NCI-H1694 treated with DMSO at 0.1 percent for 48 hours (cell line): Measurements from ENCODE around the gene LRRC56.
"Not testable (repeated sequence)": the region's sequence is repeated elsewhere in the genome, so short reads cannot be mapped to it uniquely, and the experiment has no call there.

Experiments used
- DNase-seq: peaks from one replicate; lab custom pipeline; 2025; lab: John Stamatoyannopoulos, UW

Gene LRRC56

DNA sequence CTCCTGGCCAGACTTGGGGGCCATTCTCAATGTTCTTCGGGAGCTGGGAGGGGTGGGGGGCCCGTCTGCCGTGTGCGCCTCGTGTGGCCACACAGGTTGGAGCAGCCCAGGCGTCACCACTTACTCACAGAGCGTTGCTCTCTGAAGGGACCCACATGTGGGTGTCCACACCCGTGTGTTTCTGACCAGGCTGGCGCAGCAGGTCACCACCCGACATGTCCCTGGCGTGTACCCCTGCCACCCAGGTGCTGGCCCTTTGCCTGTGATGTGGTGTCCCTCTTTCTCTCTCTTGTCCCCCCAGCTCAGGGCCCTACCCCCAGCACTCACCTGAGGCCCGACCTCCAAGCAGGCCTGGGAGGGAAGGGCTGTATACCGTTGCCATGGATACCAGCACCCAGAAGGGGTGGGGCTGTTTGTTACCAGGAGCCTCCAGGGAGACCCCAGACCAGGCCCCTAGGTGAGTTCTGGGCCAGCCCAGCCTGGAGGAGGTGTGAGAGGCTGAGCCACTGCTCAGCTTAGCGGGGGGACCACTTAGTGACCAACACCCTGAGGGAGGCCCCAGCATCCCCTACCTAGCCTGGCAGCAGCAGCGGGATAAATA lies 21.8 kb downstream of the LRRC56 start:
- DNase-seq = no peak

DNA sequence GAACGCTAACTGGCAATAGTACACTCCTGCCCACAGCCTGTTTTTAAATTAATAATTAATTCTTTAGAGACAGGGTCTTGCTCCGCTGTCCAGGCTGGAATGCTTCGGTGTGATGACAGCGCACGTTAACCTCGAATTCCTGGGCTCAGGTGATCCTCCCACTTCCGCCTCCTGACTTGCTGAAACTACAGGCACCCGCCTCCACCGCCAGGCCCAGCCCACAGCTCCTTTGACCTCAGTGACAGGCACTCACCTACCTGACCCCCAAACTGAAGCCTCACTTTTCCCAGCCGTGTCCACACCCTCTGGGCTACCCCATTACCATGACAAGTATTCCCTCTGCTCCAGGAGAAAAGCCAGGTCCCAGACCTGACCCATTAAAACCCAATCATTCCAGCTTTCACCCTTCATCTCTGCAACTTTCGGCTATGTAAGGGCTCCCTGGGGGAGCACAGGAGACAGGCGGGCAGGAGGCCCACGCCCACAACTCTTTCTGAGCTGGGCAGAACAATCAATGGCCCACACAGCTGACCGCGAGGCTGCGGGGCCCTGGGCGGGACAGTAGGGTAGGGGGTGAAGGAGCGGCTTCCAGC lies 22.5 kb downstream of the LRRC56 start:
- DNase-seq = no peak

DNA sequence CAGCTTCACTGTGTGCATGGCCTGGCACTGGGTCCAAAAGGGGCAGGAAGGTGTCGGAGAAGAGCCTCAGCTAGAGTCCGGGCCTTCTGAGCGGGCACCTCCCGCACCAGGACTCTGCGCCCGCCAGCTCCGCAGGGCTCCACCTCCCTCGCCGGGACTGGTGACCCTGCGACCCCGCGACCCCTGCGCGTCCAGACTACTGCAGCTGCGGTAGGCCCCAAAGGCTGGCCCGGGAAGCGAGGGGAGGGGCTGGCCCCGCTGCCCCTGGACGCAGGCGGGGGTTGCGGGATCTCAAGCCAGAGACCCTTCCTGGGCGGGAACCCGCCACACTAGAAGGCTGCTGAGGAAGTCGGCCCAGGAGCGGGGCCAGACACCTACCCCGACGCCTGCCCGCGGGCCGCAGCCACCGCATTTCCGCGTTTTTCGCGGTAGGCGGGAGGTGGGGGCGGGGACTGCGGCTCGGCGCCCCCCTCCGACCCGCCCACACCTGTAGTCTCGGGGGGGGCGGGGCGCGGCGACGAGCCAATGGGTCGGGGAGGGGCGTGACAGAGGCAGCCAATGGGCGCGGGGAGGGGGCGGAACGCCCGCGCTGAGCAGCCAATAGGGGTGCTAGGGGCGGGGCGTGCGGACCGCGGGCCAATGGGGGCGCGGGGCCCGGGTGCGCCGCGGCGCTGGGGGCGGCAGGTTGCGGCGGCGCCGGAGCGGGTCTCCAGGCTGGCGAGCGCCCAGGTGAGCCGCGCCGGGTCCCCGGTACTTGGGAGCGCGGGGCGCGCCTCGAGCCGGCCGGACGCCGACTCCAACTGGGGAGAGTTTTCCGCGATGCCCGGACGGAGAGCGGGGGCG lies 23.2 kb downstream of the LRRC56 start, which contains the start of the genes LMNTD2 and RASSF7:
Gene LMNTD2 (minus strand): TSS at position 434 of the 843 bp plus-strand sequence. CDS start 22 bp downstream, at position 412.
Gene RASSF7 (plus strand): TSS at position 666 of the 843 bp plus-strand sequence. CDS start 799 bp downstream, outside the sequence.
- peak; percentile 66 for DNase-seq

DNA sequence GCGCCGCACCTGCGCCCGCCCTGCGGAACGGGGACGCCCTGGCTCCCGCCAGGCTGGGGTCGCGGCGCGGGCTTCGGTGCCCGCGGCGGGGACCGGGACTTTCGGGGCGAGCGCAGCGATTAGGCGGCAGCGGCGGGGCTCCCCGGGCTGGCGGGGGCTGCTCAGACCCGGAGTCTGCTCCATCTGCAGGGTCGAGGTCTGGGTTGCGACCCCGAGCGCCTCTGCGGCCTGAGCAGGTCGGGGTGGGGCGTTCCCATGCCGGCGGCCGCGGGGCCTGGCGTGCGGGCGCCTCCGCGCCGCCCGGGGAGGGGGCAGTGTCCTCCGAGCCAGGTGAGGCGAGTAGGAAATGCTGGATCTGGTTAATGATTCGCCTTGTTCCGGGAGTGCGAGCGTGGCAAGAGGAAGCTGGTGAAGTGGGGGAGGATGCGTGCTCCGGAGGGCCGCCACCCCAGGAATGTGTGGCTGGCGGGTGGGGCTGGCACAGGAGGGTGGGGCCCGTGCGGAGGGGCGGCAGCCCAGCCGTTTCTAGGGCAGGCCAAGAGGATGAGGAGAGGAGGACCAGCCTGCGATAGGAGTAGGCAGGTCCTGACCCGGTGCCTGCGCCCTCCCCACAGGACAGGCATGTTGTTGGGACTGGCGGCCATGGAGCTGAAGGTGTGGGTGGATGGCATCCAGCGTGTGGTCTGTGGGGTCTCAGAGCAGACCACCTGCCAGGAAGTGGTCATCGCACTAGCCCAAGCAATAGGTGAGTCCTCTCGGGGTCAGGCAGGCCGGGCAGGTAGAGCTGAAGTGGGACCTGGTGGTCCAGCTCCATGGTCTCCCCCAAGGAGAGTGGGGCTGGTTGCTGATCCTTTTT lies 24.0 kb downstream of the LRRC56 start:
- DNase-seq = no peak

DNA sequence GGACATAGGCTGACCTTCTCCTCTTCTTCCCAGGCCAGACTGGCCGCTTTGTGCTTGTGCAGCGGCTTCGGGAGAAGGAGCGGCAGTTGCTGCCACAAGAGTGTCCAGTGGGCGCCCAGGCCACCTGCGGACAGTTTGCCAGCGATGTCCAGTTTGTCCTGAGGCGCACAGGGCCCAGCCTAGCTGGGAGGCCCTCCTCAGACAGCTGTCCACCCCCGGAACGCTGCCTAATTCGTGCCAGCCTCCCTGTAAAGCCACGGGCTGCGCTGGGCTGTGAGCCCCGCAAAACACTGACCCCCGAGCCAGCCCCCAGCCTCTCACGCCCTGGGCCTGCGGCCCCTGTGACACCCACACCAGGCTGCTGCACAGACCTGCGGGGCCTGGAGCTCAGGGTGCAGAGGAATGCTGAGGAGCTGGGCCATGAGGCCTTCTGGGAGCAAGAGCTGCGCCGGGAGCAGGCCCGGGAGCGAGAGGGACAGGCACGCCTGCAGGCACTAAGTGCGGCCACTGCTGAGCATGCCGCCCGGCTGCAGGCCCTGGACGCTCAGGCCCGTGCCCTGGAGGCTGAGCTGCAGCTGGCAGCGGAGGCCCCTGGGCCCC lies 24.8 kb downstream of the LRRC56 start:
- no peak for DNase-seq

DNA sequence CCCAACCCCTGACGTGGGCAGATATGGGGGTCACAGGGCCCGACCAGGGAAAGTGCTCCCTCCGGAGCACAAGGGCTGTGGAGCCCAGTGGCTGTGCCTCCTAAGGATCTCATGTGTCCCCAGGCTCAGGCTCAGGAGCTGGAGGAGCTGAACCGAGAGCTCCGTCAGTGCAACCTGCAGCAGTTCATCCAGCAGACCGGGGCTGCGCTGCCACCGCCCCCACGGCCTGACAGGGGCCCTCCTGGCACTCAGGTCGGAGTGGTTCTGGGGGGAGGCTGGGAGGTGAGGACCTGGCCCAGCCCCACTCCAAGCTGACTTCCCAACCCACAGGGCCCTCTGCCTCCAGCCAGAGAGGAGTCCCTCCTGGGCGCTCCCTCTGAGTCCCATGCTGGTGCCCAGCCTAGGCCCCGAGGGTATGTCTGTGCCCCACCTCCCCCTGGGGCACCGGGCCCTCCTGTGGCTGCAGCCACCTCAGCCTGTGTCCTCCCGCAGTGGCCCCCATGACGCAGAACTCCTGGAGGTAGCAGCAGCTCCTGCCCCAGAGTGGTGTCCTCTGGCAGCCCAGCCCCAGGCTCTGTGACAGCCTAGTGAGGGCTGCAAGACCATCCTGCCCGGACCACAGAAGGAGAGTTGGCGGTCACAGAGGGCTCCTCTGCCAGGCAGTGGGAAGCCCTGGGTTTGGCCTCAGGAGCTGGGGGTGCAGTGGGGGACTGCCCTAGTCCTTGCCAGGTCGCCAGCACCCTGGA lies 25.9 kb downstream of the LRRC56 start:
- no peak for DNase-seq

DNA sequence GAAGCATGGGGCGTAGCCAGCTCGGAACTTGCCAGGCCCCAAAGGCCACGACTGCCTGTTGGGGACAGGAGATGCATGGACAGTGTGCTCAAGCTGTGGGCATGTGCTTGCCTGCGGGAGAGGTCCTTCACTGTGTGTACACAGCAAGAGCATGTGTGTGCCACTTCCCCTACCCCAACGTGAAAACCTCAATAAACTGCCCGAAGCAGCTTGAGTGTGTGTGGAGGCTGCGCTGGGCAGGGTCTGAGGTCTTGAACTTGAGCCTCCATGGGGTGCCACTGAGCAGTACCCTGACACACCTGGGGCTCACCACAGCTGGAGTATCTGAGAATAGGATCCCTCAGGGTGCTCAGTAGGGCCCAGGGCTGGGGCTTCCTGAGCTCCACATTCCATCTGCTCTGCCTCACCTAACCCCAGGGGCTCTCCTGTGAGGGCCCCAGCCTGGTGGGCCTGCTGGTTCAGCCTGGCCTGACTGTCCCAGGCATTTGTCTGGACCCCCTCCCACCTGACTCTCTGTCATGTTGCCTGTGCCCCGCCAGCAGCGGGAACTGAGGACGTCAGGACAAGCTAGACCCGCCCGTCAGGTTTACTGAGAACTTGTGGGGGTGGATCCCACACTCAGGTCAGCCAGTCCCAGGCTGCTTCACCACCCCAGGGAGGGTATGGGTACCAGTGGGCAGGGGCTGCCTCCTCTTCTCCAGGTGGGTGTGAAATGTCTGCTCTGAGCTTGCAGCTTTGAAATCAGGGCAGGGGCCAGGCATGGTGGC lies 26.7 kb downstream of the LRRC56 start:
- DNase-seq = no peak

DNA sequence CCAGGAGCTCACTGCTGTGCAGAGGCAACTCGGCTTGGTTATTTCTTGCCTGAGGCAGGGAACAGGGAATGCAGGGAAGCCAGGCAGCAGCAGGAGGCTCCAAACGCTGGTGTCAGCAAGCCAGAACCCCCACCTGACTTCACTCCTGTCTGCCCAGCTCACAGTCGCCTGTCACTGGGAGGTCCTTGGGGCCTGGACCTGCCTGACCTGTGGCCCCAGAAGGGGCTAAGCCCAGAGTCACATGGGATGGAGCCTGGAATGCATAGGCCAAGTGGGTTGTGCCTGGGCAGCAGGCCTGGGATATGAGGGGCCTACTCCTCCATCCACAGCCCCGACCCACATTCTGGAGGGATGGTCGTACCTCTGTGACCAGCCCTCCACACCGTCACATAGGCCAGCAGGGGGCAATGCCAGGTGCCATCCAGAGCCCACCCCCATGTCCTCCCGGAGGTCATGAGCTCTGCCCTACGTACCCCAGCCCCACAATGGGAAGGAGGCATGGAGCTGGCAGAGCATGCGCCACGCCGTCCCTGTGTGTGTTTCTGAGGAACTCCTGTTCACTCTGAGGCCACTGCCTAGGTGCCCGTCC lies 28.7 kb downstream of the LRRC56 start:
- DNase-seq = no peak

DNA sequence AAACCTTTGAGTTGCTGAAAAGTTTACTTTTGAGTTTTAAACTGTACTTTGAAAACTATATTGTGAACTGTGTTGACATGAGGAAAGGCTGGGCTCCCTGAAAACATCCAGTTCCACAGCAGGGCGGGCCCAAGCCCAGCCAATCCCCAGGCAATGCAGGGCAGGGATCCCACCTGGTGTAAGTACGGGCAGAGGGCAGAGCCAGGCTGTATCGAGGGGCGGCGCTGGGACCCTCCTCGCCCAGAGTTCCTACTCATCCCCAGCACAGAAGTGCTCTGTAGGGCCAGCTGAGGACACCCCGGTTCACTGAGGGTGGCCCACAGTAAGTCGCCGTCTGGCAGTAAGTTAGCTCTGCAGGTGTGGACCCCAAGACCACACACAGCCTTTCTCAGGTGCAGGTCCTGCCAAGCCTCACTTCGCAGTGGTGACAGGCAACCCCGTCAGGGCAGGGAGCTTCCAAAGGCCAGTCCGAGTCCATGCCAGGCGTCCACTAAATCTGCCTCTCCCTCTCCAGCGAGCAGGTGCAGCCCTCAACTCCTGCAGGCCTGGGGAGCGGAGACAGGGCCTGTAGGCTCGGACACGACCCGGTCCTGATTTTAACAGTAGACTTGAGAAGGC lies 29.8 kb downstream of the LRRC56 start:
- no peak for DNase-seq

DNA sequence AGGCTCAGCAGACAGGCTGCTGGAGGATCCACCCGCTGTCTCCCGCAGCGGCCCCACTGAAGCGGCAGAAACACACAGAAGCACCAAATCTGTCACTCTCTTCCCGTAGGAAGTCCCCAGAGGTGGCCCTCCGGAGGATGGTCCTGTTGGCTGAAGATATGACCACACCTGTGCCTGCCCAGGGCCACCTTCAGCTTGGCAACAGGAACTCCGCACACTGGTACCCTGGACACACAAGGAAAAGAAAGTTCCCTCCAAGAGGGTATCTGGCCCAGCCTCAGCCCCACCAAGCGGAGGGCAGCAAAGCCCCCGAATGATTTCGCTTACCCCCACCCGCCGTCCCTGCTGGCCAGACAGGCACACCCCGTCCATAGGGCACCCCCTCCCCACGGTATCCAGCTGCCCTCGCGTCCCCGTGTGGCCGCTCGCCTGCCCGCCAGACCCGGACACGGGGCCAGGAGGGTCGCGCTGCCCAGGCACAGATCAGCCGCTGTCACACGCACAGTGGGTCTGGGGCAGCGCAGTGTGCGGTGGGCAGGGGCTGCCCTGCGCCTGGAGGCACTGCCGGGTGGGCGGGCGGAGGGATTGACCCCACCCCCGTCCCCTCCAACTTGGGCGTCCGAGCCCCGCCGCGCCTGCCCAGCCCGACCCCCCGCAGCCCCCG lies 30.4 kb downstream of the LRRC56 start:
- DNase-seq = no peak

DNA sequence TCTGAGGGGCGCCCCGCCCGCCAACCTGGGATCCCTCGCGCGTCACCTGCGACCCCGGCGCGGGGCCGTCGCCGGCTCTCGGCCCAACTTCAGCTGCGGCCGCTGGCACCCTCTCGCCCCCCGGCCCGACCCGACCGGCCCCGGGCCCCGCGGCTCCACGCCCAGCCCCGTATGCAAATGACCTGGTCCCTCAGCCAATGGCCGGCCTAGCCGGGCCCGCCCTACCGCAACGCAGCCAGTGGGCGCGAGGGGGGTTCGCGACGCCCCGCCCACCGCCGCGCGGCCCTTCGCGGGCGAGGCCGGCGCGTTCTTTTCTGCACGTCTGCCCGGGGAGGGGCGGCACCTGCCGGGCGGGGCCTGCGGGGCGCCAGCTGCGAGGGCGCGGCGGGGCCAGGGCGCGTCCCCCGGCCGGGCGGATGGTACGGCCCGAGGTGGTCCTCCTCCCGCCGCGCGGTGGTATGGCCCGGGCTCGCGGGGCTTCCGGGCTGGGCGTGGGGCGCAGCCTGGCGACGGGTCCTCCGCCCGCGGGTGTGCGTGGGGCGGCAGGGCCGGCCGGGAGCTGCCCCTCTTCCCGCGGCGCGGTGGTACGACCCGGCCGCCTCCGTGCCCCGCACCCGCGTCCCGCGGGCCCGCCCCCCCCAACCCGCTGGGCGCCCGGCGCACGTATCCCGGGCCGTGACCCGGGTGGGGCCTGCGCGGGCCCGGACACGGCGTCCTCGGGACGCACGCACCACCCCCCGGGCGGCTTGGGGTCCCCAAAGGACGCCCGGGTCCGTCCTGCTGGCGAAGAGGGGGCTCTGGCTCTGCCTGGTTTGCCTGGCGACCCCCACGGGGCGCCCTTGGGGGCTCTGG lies 31.2 kb downstream of the LRRC56 start:
- DNase-seq = peak; percentile 81

DNA sequence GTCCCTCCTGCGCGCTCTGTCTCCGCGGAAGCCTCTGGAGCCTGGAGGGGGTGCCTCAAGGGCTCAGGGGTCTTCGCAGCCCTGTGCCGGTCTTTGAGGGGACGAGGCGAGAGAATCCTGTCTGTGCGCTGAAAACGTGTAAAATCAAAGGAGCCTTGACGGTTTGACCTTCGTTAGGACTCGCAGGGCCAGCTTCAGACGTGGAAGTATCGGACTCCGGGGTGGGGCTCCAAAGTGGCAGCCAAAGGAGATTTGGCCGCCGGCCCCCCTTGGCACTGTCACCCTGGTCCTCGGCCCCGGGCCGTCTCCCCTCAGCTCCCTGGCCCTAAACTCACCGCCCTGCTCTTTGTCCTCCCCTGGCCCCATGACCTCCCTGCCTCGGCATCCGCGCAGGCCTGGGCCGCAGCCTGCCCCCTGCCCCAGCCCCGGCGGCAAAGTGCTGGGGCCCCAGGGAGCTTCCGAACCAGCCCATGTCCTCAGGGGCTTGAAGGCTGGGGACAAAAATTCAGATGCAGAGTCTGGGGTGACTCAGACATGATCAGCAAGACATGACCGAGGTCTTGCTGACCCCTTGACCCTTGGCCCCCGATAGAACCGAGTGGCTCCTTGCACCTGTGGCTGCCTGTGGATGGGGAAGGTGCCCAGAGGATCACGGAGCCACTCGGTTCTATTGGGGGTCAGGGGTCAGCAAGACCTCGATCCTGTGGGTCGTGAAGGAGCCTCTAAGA lies 32.0 kb downstream of the LRRC56 start:
- DNase-seq = no peak

DNA sequence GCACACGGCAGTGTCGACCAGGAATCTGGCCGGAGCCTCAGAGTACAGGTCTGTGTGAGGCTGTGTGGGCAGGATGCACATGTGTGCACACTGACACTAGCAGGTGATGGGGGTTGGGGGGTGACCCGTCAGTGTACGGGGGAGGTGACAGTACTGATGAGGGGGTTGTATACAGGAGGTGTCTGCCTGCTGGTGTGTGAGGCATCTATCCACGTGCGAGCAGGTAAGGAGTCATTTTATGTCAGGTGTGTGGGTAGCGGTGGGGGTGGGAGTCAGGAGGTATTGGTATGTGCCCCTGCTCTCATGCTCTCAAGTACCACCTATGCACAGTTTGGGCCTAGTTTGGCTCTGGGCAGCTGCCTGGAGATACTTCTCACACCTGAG lies 34.5 kb downstream of the LRRC56 start:
- DNase-seq = no peak

DNA sequence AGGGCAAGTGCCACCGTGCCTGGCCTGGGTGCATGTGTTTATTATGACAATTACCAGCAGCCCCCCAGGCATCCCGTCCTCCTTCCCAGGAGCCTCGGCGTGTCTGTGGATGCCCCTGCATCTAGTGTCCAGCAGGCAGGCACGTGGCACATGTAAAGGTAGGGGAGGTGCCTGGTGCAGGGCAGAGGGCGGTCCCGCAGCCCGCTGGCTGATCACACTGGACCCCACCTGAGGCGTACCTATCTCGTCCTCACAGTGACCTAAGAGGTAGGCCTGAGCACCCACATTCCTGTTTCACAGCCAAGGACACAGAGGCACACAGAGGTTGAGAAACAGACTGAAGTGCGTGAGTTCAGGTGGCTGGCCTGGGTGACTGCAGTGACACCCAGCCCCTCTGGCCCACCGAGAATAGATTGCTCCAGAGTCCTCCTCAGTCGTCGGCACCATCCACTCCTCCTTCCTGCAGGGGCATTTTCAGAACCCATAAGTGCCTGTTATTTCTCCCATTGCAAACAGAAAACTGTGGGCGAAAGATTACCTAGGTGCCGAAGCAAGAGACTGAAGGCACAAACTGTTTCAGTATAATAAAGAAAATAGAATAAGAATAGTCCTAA lies 35.9 kb downstream of the LRRC56 start:
- no peak for DNase-seq

DNA sequence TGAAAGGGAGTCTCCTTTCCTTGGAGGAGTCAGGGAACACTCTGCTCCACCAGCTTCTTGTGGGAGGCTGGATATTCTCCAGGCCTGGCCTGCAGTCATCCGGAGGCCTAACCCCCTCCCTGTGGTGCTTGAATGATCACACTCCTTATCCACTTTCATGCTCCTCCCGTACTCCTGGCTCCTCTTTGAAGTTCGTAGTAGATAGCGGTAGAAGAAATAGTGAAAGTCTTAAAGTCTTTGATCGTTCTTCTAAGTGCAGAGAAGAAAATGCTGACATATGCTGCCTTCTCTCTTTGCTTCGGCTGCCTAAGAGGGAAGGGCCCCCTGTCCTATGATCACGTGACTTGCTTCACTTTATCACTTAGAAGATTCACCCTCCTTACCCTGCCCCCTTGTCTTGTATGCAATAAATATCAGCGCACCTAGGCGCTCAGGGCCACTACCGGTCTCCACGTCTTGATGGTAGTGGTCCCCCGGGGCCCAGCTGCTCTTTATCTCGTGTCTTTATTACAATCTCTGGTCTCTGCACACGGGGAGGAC lies 36.8 kb downstream of the LRRC56 start:
- not testable (repeated sequence) for DNase-seq

DNA sequence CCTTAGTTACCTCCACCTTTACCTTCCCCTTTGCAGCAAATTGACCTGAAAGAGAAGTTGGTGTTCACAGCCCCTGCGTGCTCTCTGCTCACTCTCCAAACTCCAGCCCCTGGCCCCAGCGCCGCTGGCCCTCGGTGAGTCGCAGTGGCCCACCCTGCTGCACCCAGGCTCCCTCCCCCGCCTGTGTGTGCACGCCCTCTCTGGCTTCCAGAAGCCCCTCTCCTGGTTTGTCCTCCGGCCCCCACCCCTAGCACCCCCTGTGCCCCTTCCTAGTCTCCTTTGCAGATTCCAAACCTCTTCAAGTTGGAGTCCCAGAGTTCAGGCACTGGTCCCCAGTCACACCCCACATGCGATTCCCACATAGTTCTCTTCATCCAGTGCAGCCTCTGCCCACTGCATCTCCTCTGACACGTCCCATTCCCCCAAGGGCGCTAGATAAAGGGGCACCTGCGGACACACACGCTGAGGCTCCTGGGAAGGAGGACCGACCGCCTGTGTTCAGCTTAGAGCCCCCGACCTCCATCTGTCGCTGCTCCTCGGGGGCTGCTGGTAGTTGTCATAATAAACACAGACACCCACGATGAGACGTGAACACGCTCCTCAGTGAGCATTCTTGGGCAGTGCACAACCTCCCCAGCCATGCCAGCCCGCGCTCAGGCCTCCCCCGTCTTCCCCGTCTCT lies 37.4 kb downstream of the LRRC56 start:
- no peak for DNase-seq
